HEK293 (cell line): ENCODE results near the gene CDC42SE2.

ENCODE experiments used
- CTCF ChIA-PET: fragments of 350-600 bp; formaldehyde crosslinking; extraction: SDS; loops from one replicate; lab custom pipeline; 2021; ENCODE audit warnings: antibody characterized with exemption; lab: Yijun Ruan, JAX
- POLR2A ChIA-PET: fragments of 300-600 bp; formaldehyde crosslinking; extraction: SDS; loops from one replicate; lab custom pipeline; 2020; ENCODE audit warnings: antibody characterized with exemption, inconsistent platforms; lab: Yijun Ruan, JAX
- H3K27ac ChIP-seq: fragments of 200-500 bp; sonication (Bioruptor generic); 2 replicates; pipeline ENCODE4 v1.5.1; 2014; ENCODE audit warnings: low read depth, low read length, control low read depth, inconsistent platforms; ENCODE audit errors: extremely low read depth
- H3K36me3 ChIP-seq, 2 experiments: fragments of 200-500 bp in 1 of 2; sonication (Bioruptor generic) in 1 of 2; 1 replicate in 1 of 2; 2 replicates in 1 of 2; pipeline ENCODE4 v1.5.1; 2014 to 2017; ENCODE audit warnings: inconsistent platforms in 2 of 2, low read length in 2 of 2; ENCODE audit not compliant: control insufficient read depth in 2 of 2, insufficient read depth in 1 of 2
- H3K4me1 ChIP-seq: fragments of 200-500 bp; sonication (Bioruptor generic); 2 replicates; pipeline ENCODE4 v1.5.1; 2014; ENCODE audit warnings: mild to moderate bottlenecking, low read length, inconsistent platforms; ENCODE audit not compliant: control insufficient read depth, insufficient read depth
- H3K4me3 ChIP-seq: 2 replicates; pipeline ENCODE4 v1.5.1; 2011; ENCODE audit warnings: low read depth, mild to moderate bottlenecking, control low read depth, low read length, moderate library complexity
- H3K9me3 ChIP-seq: fragments of 200-500 bp; sonication (Bioruptor generic); 2 replicates; pipeline ENCODE4 v1.5.1; 2014; ENCODE audit warnings: low read depth, low read length, inconsistent platforms; ENCODE audit not compliant: control insufficient read depth, insufficient read depth
- GLI4 ChIP-seq: fragments of 450-650 bp; formaldehyde crosslinking; IDR thresholded peaks from 2 replicates; pipeline ENCODE4 v1.5.1; 2016; ENCODE audit warnings: missing biosample characterization, missing genetic modification characterization
- HOXA7 ChIP-seq: sonication (generic); formaldehyde crosslinking; IDR thresholded peaks from 2 replicates; pipeline ENCODE4 v1.8.1; 2022; ENCODE audit warnings: missing genetic modification reagents, borderline replicate concordance
- SALL2 ChIP-seq: fragments of 450-650 bp; formaldehyde crosslinking; IDR thresholded peaks from 2 replicates; pipeline ENCODE4 v1.5.0; 2017; ENCODE audit warnings: missing biosample characterization, mild to moderate bottlenecking, missing genetic modification characterization, borderline replicate concordance
- SETDB1 ChIP-seq: IDR thresholded peaks from one replicate; pipeline ENCODE4 v1.6.1; 2017; ENCODE audit warnings: mild to moderate bottlenecking, low read length, moderate library complexity, mixed read lengths; ENCODE audit not compliant: insufficient read length
- SP7 ChIP-seq: fragments of 450-650 bp; formaldehyde crosslinking; IDR thresholded peaks from 2 replicates; pipeline ENCODE4 v1.5.1; 2016; ENCODE audit warnings: missing biosample characterization, missing genetic modification characterization
- WT1 ChIP-seq: fragments of 450-650 bp; formaldehyde crosslinking; IDR thresholded peaks from 2 replicates; pipeline ENCODE4 v1.5.1; 2016; ENCODE audit warnings: missing biosample characterization, missing genetic modification characterization
- YY1 ChIP-seq: fragments of 450-650 bp; formaldehyde crosslinking; IDR thresholded peaks from 2 replicates; pipeline ENCODE4 v1.5.1; 2018; ENCODE audit warnings: missing biosample characterization, missing genetic modification characterization
- ZBTB7A ChIP-seq: fragments of 450-650 bp; formaldehyde crosslinking; IDR thresholded peaks from 2 replicates; pipeline ENCODE4 v1.5.1; 2016; ENCODE audit warnings: low read depth, missing biosample characterization, missing genetic modification characterization
- ZBTB8A ChIP-seq: fragments of 450-650 bp; formaldehyde crosslinking; IDR thresholded peaks from 2 replicates; pipeline ENCODE4 v1.5.1; 2016; ENCODE audit warnings: missing biosample characterization, missing genetic modification characterization
- ZNF10 ChIP-seq: fragments of 450-650 bp; formaldehyde crosslinking; IDR thresholded peaks from 2 replicates; pipeline ENCODE4 v1.5.1; 2017; ENCODE audit warnings: missing biosample characterization, missing genetic modification characterization
- ZNF133 ChIP-seq: fragments of 450-650 bp; formaldehyde crosslinking; IDR thresholded peaks from 2 replicates; pipeline ENCODE4 v1.5.1; 2016; ENCODE audit warnings: missing biosample characterization, missing genetic modification characterization
- ZNF140 ChIP-seq: fragments of 450-650 bp; formaldehyde crosslinking; IDR thresholded peaks from 2 replicates; pipeline ENCODE4 v1.5.1; 2016; ENCODE audit warnings: missing biosample characterization, missing genetic modification characterization
- ZNF146 ChIP-seq: fragments of 450-650 bp; formaldehyde crosslinking; IDR thresholded peaks from 2 replicates; pipeline ENCODE4 v1.5.1; 2016; ENCODE audit warnings: missing biosample characterization, missing genetic modification characterization
- ZNF157 ChIP-seq: fragments of 450-650 bp; formaldehyde crosslinking; IDR thresholded peaks from 2 replicates; pipeline ENCODE4 v1.5.1; 2016; ENCODE audit warnings: missing biosample characterization, missing genetic modification characterization
- ZNF223 ChIP-seq: fragments of 450-650 bp; formaldehyde crosslinking; IDR thresholded peaks from 2 replicates; pipeline ENCODE4 v1.5.1; 2016; ENCODE audit warnings: missing biosample characterization, missing genetic modification characterization
- ZNF324 ChIP-seq: fragments of 450-650 bp; formaldehyde crosslinking; IDR thresholded peaks from 2 replicates; pipeline ENCODE4 v1.5.1; 2016; ENCODE audit warnings: missing biosample characterization, missing genetic modification characterization
- ZNF391 ChIP-seq: fragments of 450-650 bp; formaldehyde crosslinking; IDR thresholded peaks from 2 replicates; pipeline ENCODE4 v1.5.1; 2016; ENCODE audit warnings: low read depth, missing biosample characterization, missing genetic modification characterization, borderline replicate concordance
- ZNF544 ChIP-seq: fragments of 450-650 bp; formaldehyde crosslinking; IDR thresholded peaks from 2 replicates; pipeline ENCODE4 v1.5.0; 2017; ENCODE audit warnings: missing biosample characterization, missing genetic modification characterization
- ZNF558 ChIP-seq: fragments of 450-650 bp; formaldehyde crosslinking; IDR thresholded peaks from 2 replicates; pipeline ENCODE4 v1.5.1; 2016; ENCODE audit warnings: missing biosample characterization, missing genetic modification characterization
- ZNF560 ChIP-seq: fragments of 450-650 bp; formaldehyde crosslinking; IDR thresholded peaks from 2 replicates; pipeline ENCODE4 v1.5.1; 2017; ENCODE audit warnings: missing biosample characterization, missing genetic modification characterization, borderline replicate concordance
- ZNF585B ChIP-seq: fragments of 450-650 bp; formaldehyde crosslinking; IDR thresholded peaks from 2 replicates; pipeline ENCODE4 v1.5.1; 2016; ENCODE audit warnings: missing biosample characterization, missing genetic modification characterization
- ZNF623 ChIP-seq: fragments of 450-650 bp; formaldehyde crosslinking; IDR thresholded peaks from 2 replicates; pipeline ENCODE4 v1.5.1; 2016; ENCODE audit warnings: missing biosample characterization, missing genetic modification characterization
- ZNF747 ChIP-seq: fragments of 450-650 bp; formaldehyde crosslinking; IDR thresholded peaks from 2 replicates; pipeline ENCODE4 v1.5.1; 2016; ENCODE audit warnings: missing biosample characterization, missing genetic modification characterization
- ZNF785 ChIP-seq: fragments of 450-650 bp; formaldehyde crosslinking; IDR thresholded peaks from 2 replicates; pipeline ENCODE4 v1.5.1; 2016; ENCODE audit warnings: missing biosample characterization, missing genetic modification characterization
- TF ChIP-seq, protein P1 (sequence below): fragments of 450-650 bp; formaldehyde crosslinking; IDR thresholded peaks from 2 replicates; pipeline ENCODE4 v1.5.1; 2016; ENCODE audit warnings: missing biosample characterization, missing genetic modification characterization
- TF ChIP-seq, protein P2 (sequence below): fragments of 450-650 bp; formaldehyde crosslinking; IDR thresholded peaks from 2 replicates; pipeline ENCODE4 v1.5.1; 2016; ENCODE audit warnings: missing biosample characterization, missing genetic modification characterization

CDC42SE2 gene

DNA sequence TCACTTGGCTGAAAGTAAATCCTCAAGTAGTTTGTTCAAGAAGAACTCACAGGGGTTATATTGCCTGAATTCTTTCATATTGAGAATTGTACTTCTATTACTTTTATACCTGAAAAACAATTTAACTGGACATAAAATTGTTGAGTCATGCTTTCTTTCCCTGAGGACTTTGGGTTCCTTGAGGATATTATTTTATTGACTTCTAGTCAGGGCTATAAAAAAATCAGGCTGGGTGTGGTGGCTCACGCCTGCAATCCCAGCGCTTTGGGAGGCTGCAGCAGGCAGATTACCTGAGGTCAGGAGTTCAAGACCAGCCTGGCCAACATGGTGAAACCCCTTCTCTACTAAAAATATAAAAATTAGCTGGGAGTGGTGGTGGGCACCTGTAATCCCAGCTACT lies 17.9 kb upstream of the CDC42SE2 start:
- H3K4me3 ChIP-seq, result no peak overlapping the region
- ChIA-PET POLR2A (no interaction called here), CTCF (no interaction called here)
- H3K36me3 ChIP-seq, result no peaks in the 10 kb centered on the region
- H3K9me3 ChIP-seq, result no peaks in the 10 kb centered on the region
- no peaks in the 10 kb centered on the region for H3K4me1 ChIP-seq
- no peak overlapping the region for H3K27ac ChIP-seq
- no peak for TF ChIP-seq ZNF146 (tag by site-specific recombination)

DNA sequence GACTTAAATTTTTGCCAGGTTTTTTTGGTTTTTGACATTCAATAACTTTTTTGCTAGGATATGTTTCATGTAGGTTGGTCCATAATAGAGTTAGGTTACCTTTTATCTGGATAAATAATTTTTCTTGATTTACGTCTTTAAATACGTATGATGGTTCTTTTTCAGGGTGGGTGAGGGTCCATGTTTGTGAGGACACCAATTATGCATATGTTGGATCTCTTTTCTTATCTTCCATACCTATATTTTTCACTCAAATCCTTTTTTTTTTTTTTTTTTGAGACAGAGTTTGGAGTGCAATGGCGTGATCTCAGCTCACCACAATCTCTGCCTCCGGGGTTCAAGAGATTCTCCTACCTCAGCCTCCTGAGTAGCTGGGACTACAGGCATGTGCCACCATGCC lies 17.3 kb upstream of the CDC42SE2 start:
- ChIA-PET CTCF (no interaction called here), POLR2A (no interaction called here)
- Histone ChIP-seq H3K36me3 (no peaks in the 10 kb centered on the region), H3K4me3 (no peak overlapping the region), H3K4me1 (no peaks in the 10 kb centered on the region), H3K9me3 (no peaks in the 10 kb centered on the region), H3K27ac (no peak overlapping the region)
- peak; percentile 98 for TF ChIP-seq ZNF133 (tag by site-specific recombination)
- TF ChIP-seq ZBTB7A (tag by site-specific recombination), result no peak
- no peak for TF ChIP-seq ZBTB8A
- peak; percentile 36 for TF ChIP-seq SETDB1
- no peak for TF ChIP-seq ZNF140
- no peak for TF ChIP-seq ZNF544
- TF ChIP-seq ZNF10 (tag by site-specific recombination), result no peak
- TF ChIP-seq ZNF623 (tag by site-specific recombination), result no peak
- TF ChIP-seq, protein P1, sequence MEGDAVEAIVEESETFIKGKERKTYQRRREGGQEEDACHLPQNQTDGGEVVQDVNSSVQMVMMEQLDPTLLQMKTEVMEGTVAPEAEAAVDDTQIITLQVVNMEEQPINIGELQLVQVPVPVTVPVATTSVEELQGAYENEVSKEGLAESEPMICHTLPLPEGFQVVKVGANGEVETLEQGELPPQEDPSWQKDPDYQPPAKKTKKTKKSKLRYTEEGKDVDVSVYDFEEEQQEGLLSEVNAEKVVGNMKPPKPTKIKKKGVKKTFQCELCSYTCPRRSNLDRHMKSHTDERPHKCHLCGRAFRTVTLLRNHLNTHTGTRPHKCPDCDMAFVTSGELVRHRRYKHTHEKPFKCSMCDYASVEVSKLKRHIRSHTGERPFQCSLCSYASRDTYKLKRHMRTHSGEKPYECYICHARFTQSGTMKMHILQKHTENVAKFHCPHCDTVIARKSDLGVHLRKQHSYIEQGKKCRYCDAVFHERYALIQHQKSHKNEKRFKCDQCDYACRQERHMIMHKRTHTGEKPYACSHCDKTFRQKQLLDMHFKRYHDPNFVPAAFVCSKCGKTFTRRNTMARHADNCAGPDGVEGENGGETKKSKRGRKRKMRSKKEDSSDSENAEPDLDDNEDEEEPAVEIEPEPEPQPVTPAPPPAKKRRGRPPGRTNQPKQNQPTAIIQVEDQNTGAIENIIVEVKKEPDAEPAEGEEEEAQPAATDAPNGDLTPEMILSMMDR (tag by site-specific recombination), result no peak
- no peak for TF ChIP-seq ZNF747 (tag by site-specific recombination)
- TF ChIP-seq ZNF785 (tag by site-specific recombination), result no peak

DNA sequence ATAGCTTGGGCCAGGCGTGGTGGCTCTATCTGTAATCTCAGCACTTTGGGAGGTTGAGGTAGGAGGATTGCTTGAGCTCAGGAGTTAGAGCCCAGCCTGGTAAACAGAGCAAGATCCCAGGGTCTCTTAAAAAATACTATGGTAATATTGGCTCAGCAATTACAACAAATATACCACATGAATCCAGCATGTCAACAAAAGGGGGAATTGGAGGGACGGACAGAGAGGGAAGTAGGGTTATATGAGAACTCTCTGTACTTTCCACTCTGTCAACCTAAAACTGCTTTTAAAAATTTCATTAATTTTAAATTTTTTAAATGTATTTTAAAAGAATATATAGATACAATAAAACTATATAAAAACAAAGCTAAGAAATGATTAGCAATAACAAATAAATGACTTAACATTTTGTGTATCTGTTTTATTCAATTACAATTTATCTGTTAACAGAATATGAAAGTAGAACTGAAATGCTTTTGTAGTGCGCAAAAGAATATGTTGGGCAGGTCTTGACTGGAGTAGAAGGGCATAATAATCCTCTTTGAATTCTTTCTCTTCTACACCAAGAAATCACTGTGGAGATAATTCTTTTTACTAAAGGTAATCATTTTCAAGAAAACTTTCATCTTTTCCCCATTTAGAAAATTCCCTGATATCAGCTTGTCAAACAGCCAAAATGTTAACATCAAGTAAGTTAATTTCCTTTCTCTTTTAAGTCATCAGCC lies 12.9 kb upstream of the CDC42SE2 start:
- Histone ChIP-seq H3K27ac (no peak overlapping the region), H3K36me3 (no peaks in the 10 kb centered on the region), H3K9me3 (no peaks in the 10 kb centered on the region)
- POLR2A ChIA-PET, result interaction anchor here (0.6 kb wide), 2 partner anchors 12 to 40 kb away, joined by 3 to 4 read pairs; no protein-coding TSS in a partner anchor
- no peak for TF ChIP-seq ZNF391 (tag by site-specific recombination)
- TF ChIP-seq ZNF157 (tag by site-specific recombination), result no peak
- no peak for TF ChIP-seq SALL2 (tag by site-specific recombination)
- no peak for TF ChIP-seq ZNF324 (tag by site-specific recombination)
- TF ChIP-seq ZNF747 (tag by site-specific recombination), result no peak
- TF ChIP-seq, all 188 proteins: peak for 0
- Histone ChIP-seq H3K4me3 (no peak overlapping the region), H3K4me1 (no peaks in the 10 kb centered on the region)
- CTCF ChIA-PET, result interaction anchor here (0.5 to 0.6 kb wide), 2 partner anchors 12 to 17 kb away, joined by 3 to 4 read pairs; no protein-coding TSS in a partner anchor

DNA sequence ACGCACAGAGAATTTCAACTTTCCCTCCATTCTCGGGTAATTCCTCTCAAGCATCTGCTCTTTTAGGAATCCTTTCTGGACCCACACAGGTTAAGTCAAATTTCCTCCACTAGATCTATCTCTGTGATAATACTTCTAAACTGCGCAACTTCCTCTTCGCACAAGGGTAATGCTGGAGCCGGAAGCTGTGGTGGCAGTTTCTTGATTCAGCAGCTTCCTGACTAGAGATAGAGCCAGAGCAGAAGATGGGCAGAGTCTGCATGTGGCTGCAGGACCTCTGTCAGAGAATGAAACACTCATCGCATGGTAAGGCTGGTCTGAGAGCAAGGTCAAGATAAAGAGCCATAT lies 11.1 kb upstream of the CDC42SE2 start:
- Histone ChIP-seq H3K27ac (no peak overlapping the region), H3K36me3 (no peaks in the 10 kb centered on the region), H3K4me3 (no peak overlapping the region), H3K4me1 (no peaks in the 10 kb centered on the region), H3K9me3 (no peaks in the 10 kb centered on the region)
- ChIA-PET POLR2A (no interaction called here), CTCF (interaction anchor here (1.0 kb wide), 1 partner anchor 129 kb away, joined by 3 read pairs; no protein-coding TSS in a partner anchor)
- TF ChIP-seq HOXA7 (CRISPR knock-in tag) (no peak), WT1 (tag by site-specific recombination) (no peak), ZNF223 (no peak), ZNF560 (tag by site-specific recombination) (no peak), ZNF585B (no peak), YY1 (tag by site-specific recombination) (no peak), SETDB1 (no peak), ZNF558 (tag by site-specific recombination) (no peak), ZBTB7A (tag by site-specific recombination) (no peak), GLI4 (no peak), SP7 (tag by site-specific recombination) (no peak)
- TF ChIP-seq, protein P2, sequence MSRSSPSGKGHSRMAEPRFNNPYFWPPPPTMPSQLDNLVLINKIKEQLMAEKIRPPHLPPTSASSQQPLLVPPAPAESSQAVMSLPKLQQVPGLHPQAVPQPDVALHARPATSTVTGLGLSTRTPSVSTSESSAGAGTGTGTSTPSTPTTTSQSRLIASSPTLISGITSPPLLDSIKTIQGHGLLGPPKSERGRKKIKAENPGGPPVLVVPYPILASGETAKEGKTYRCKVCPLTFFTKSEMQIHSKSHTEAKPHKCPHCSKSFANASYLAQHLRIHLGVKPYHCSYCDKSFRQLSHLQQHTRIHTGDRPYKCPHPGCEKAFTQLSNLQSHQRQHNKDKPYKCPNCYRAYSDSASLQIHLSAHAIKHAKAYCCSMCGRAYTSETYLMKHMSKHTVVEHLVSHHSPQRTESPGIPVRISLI (tag by site-specific recombination), result no peak
